ENCODE results near the gene NRCAM. TPM values are rescaled to one million over a fixed set of nuclear protein-coding genes. Genes with fewer than 3 reads are reported as not detected.

NRCAM gene
- total and polyA plus RNA-seq, 2 donors (not counting 1 experiment from before 2014, with no cell fraction given): 0.75 to 4.6 TPM

- WGBS (ENCODE audit: insufficient coverage): 85% methylated on average over 6 of the region's 7 CpGs
- no peak for DNase-seq
- intact Hi-C loops (cut with micrococcal nuclease): no loop called here
- no peak overlapping the region for H3K9ac ChIP-seq (ENCODE audit: low read length)
- POLR2A ChIA-PET: no interaction called here
- no peak overlapping the region for H3K27ac ChIP-seq (ENCODE audit: low read length in 2 of 2)
- no peak overlapping the region for H3K27ac Mint-ChIP-seq
- no peak overlapping the region for H2AFZ ChIP-seq (ENCODE audit: insufficient read depth, low read depth, low read length, poor library complexity, severe bottlenecking)
- H3K27me3 Mint-ChIP-seq: peaks cover 5% of the 10 kb centered on the region
- H3K4me2 ChIP-seq (replicated peaks; ENCODE audit: low read depth, low read length, poor library complexity, severe bottlenecking): no peak overlapping the region
- no peak overlapping the region for H3K4me3 Mint-ChIP-seq
- CTCF ChIA-PET: no interaction called here
- H4K20me1 ChIP-seq (ENCODE audit: control insufficient read depth, insufficient read depth, low read length, poor library complexity, severe bottlenecking): no peaks in the 10 kb centered on the region
- H3K27me3 ChIP-seq (replicated peaks in 1 of 4; ENCODE audit: control extremely low read depth in 1 of 4, control insufficient read depth in 3 of 4, insufficient read depth in 4 of 4, low read length in 3 of 4): peaks cover 0 to 5% (median 0%) of the 10 kb centered on the region in 4 experiments
- H3K9me3 ChIP-seq (ENCODE audit: control extremely low read depth in 1 of 3, control insufficient read depth in 2 of 3, insufficient read depth in 1 of 3, low read length in 2 of 3): peaks cover 0 to 10% (median 0%) of the 10 kb centered on the region in 3 donors
- H3K36me3 ChIP-seq (replicated peaks in 1 of 2; ENCODE audit: control extremely low read depth in 1 of 2, control insufficient read depth in 1 of 2, extremely low read depth in 1 of 2, insufficient read depth in 2 of 2, low read length in 1 of 2): no peaks in the 10 kb centered on the region
- TF ChIP-seq CTCF (IDR thresholded peaks at IDR 0.05) (no peak), EZH2 (IDR thresholded peaks at IDR 0.05; ENCODE audit: borderline replicate concordance, insufficient read depth, low read depth, low read length, poor library complexity, severe bottlenecking) (no peak)
- H3K4me3 ChIP-seq (ENCODE audit: control extremely low read depth in 1 of 5, extremely low read depth in 1 of 5, insufficient read depth in 1 of 5, low read depth in 2 of 5, low read length in 4 of 5): no peak overlapping the region
- no peaks in the 10 kb centered on the region for H3K9me3 Mint-ChIP-seq (ENCODE audit: insufficient read depth)
- peak; percentile 41 for ATAC-seq (ENCODE audit: low read depth)
- no peaks in the 10 kb centered on the region for H3K79me2 ChIP-seq (ENCODE audit: control insufficient read depth, insufficient read depth, low read length)
- H3K4me1 Mint-ChIP-seq: peaks cover 9% of the 10 kb centered on the region
- H3K4me1 ChIP-seq (ENCODE audit: control insufficient read depth in 2 of 2, insufficient read depth in 2 of 2, low read length in 2 of 2): peaks cover 0 to 9% of the 10 kb centered on the region in 2 donors
Measured at GRCh38 chr7:108211382-108212201, 244.6 kb downstream of the NRCAM start.

GRCh38 chr7:108210796-108211195, 245.4 kb downstream of the NRCAM start:
- 100% methylated on average over 2 of the region's 3 CpGs for WGBS (ENCODE audit: insufficient coverage)
- no peak for TF ChIP-seq CTCF (IDR thresholded peaks at IDR 0.05)
- no peak for TF ChIP-seq EZH2 (IDR thresholded peaks at IDR 0.05; ENCODE audit: borderline replicate concordance, insufficient read depth, low read depth, low read length, poor library complexity, severe bottlenecking)
- Mint-ChIP-seq H3K27ac (no peak overlapping the region), H3K9me3 (ENCODE audit: insufficient read depth) (no peaks in the 10 kb centered on the region), H3K4me1 (peaks cover 10% of the 10 kb centered on the region), H3K27me3 (no peaks in the 10 kb centered on the region), H3K4me3 (no peak overlapping the region)
- Histone ChIP-seq H4K20me1 (ENCODE audit: control insufficient read depth, insufficient read depth, low read length, poor library complexity, severe bottlenecking) (no peaks in the 10 kb centered on the region), H2AFZ (ENCODE audit: insufficient read depth, low read depth, low read length, poor library complexity, severe bottlenecking) (no peak overlapping the region), H3K79me2 (ENCODE audit: control insufficient read depth, insufficient read depth, low read length) (no peaks in the 10 kb centered on the region), H3K27ac (ENCODE audit: low read length in 2 of 2) (no peak overlapping the region), H3K9ac (ENCODE audit: low read length) (no peak overlapping the region), H3K4me3 (ENCODE audit: control extremely low read depth in 1 of 5, extremely low read depth in 1 of 5, insufficient read depth in 1 of 5, low read depth in 2 of 5, low read length in 4 of 5) (no peak overlapping the region), H3K36me3 (replicated peaks in 1 of 2; ENCODE audit: control extremely low read depth in 1 of 2, control insufficient read depth in 1 of 2, extremely low read depth in 1 of 2, insufficient read depth in 2 of 2, low read length in 1 of 2) (no peaks in the 10 kb centered on the region), H3K4me2 (replicated peaks; ENCODE audit: low read depth, low read length, poor library complexity, severe bottlenecking) (no peak overlapping the region), H3K4me1 (ENCODE audit: control insufficient read depth in 2 of 2, insufficient read depth in 2 of 2, low read length in 2 of 2) (peaks cover 0 to 9% of the 10 kb centered on the region in 2 donors), H3K9me3 (ENCODE audit: control extremely low read depth in 1 of 3, control insufficient read depth in 2 of 3, insufficient read depth in 1 of 3, low read length in 2 of 3) (peaks cover 0 to 10% (median 0%) of the 10 kb centered on the region in 3 donors), H3K27me3 (replicated peaks in 1 of 4; ENCODE audit: control extremely low read depth in 1 of 4, control insufficient read depth in 3 of 4, insufficient read depth in 4 of 4, low read length in 3 of 4) (peaks cover 0 to 5% (median 0%) of the 10 kb centered on the region in 4 experiments)
- no peak for DNase-seq
- POLR2A ChIA-PET: no interaction called here
- CTCF ChIA-PET: no interaction called here
- no peak for ATAC-seq (ENCODE audit: low read depth)
- intact Hi-C loops (cut with micrococcal nuclease): no loop called here

Measured in B cell (primary cell).